Measurements from ENCODE around the gene TMEM52. TPM values are rescaled to one million over a fixed set of nuclear protein-coding genes. Genes with fewer than 3 reads are reported as not detected.

The TMEM52 gene
- total and polyA plus RNA-seq, 2 experiments from 2014 or later: 0.40 TPM; not detected in 1

DNA sequence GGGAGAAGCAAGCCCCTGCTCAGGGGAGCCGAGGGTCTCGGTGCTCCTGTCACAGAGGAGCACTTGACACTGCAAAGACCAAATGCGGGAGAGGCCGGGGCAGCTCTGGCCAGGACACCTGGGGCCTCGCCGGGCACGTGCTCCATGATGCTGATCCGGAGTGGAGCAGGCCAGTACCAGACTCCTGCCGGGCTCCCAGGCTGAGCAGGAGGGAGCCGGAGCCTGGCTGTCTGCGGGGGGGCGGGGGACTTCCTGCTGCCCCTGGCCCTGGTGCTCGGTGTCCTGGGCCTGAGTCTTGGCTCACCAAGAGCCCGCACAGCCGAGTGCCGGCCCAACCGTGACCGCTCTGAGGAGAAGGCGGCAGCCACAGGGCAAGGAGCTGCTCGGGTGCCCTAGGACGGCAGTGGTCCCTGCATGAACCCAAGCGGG, 38.5 kb upstream of the TMEM52 start:
- 74 to 78% methylated on average over 22 of the region's 22 CpGs for WGBS, 2 experiments (ENCODE audit: low coverage in 1 of 2, low lambda C conversion rate in 2 of 2, missing lambda C conversion rate in 2 of 2)
- no peaks in the 10 kb centered on the region for H3F3A ChIP-seq (ENCODE audit: insufficient read depth)
- in situ Hi-C loops (cut with MboI): no loop called here

DNA sequence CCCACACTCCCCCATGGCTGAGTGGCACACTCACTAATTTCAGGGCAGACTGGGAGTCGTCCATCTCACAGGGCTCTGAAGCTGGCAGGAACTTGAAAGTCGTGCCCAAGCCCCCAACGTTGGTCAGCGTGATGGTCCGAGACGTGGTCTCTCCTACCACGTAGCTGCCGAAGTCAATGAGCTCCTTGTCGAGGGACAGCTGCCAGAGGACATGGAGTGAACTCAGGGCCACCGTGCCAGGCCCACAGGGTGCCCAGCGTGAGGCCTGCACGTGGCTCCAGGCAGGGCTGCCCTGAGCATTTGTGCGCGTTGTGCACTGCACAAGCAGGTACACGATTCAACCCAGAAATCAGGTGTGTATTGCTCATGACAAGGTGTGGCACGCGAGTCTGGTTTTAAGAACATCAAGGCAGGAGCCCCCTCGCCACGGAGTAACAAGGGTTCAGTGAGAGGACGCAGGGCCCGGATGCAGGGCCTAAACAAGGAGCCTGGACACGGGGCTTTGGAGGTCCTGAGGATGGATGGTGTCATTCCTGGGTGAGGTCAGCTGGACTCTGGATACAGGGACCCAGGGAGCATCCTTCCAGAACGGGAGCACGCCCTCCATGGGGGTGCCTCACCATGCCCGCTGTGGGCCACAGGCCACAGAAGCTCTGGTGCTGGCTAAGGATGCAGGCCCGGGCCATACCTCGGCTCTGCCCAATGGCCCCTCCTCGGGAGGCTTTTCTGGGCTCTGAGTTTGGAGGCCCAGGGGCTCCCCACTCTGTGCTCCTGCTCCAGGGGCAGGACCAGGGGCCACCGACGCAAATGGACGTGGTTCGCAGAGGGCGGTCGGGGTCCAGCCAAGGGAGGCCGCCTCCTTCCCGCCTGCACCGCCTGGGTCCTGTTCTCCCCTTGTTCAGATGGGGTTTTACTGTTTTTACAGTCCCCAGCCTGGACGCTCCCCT, 37.8 kb upstream of the TMEM52 start:
- Histone ChIP-seq H3K9me3 (ENCODE audit: low read depth) (no peaks in the 10 kb centered on the region), H4K20me1 (ENCODE audit: insufficient read depth) (no peaks in the 10 kb centered on the region), H3K36me3 (ENCODE audit: low read depth) (no peaks in the 10 kb centered on the region), H3K9me2 (ENCODE audit: insufficient read depth) (no peaks in the 10 kb centered on the region), H3K4me3 (no peak overlapping the region), H3K79me2 (ENCODE audit: insufficient read depth) (no peaks in the 10 kb centered on the region), H3K4me2 (ENCODE audit: unreplicated experiment) (no peak overlapping the region), H3K4me1 (ENCODE audit: insufficient read depth) (no peaks in the 10 kb centered on the region), H3K27me3 (replicated peaks; ENCODE audit: insufficient read depth) (peaks cover 23% of the 10 kb centered on the region), H3F3A (ENCODE audit: insufficient read depth) (no peaks in the 10 kb centered on the region), H3K27ac (no peak overlapping the region), H2AFZ (no peak overlapping the region), H3K9ac (no peak overlapping the region)
- WGBS, 2 experiments (ENCODE audit: low coverage in 1 of 2, low lambda C conversion rate in 2 of 2, missing lambda C conversion rate in 2 of 2): 78 to 81% methylated on average over 35 to 38 of the region's 38 CpGs
- TF ChIP-seq EZH2phosphoT487 (IDR thresholded peaks at IDR 0.05; ENCODE audit: insufficient read depth, low read depth) (no peak), EZH2 (IDR thresholded peaks at IDR 0.05; ENCODE audit: insufficient read depth, poor library complexity, severe bottlenecking) (no peak)
- no peak for DNase-seq
- in situ Hi-C loops (cut with MboI): no loop called here

More for the DNA sequence above, 38.5 kb upstream of the TMEM52 start:
- Histone ChIP-seq H3K4me2 (ENCODE audit: unreplicated experiment) (no peak overlapping the region), H3K36me3 (ENCODE audit: low read depth) (no peaks in the 10 kb centered on the region), H3K9ac (no peak overlapping the region), H3K79me2 (ENCODE audit: insufficient read depth) (no peaks in the 10 kb centered on the region), H3K4me1 (ENCODE audit: insufficient read depth) (no peaks in the 10 kb centered on the region), H3K27ac (no peak overlapping the region), H3K9me3 (ENCODE audit: low read depth) (no peaks in the 10 kb centered on the region), H4K20me1 (ENCODE audit: insufficient read depth) (no peaks in the 10 kb centered on the region), H2AFZ (no peak overlapping the region), H3K4me3 (no peak overlapping the region), H3K9me2 (ENCODE audit: insufficient read depth) (no peaks in the 10 kb centered on the region), H3K27me3 (replicated peaks; ENCODE audit: insufficient read depth) (peaks cover 19% of the 10 kb centered on the region)
- DNase-seq: no peak
- TF ChIP-seq EZH2phosphoT487 (IDR thresholded peaks at IDR 0.05; ENCODE audit: insufficient read depth, low read depth): no peak
- TF ChIP-seq EZH2 (IDR thresholded peaks at IDR 0.05; ENCODE audit: insufficient read depth, poor library complexity, severe bottlenecking): no peak

DNA sequence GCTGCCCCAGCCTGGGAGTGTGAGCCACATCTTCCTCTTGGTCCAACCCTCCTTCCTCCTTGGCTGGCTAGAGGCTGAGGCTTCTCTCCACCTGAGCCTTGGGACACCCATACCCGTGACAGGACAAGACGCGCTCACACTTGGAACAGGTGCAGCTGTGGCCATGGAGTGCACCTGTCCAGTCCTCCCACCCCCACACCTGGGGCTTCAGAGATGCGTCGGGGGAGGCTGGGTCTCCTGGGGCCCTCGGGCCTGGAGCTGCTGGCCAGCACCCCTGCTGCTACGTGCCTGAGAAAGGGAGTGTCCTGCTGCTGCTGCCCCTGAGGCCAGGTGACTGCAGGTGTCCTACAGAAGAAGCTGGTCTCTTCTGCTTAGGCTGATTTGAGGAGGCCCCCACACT, 37.0 kb upstream of the TMEM52 start:
- WGBS, 2 experiments (ENCODE audit: low coverage in 1 of 2, low lambda C conversion rate in 2 of 2, missing lambda C conversion rate in 2 of 2): 51 to 61% methylated on average over 7 of the region's 7 CpGs
- no peaks in the 10 kb centered on the region for H3K9me2 ChIP-seq (ENCODE audit: insufficient read depth)
- no peak overlapping the region for H3K4me2 ChIP-seq (ENCODE audit: unreplicated experiment)
- H3K9me3 ChIP-seq (ENCODE audit: low read depth): no peaks in the 10 kb centered on the region
- no peaks in the 10 kb centered on the region for H3K79me2 ChIP-seq (ENCODE audit: insufficient read depth)
- H2AFZ ChIP-seq: no peak overlapping the region
- no peaks in the 10 kb centered on the region for H4K20me1 ChIP-seq (ENCODE audit: insufficient read depth)
- no peaks in the 10 kb centered on the region for H3K36me3 ChIP-seq (ENCODE audit: low read depth)
- no peak overlapping the region for H3K27ac ChIP-seq
- DNase-seq: no peak
- peaks cover 21% of the 10 kb centered on the region for H3K27me3 ChIP-seq (replicated peaks; ENCODE audit: insufficient read depth)
- H3F3A ChIP-seq (ENCODE audit: insufficient read depth): no peaks in the 10 kb centered on the region
- in situ Hi-C loops (cut with MboI): no loop called here
- TF ChIP-seq EZH2phosphoT487 (IDR thresholded peaks at IDR 0.05; ENCODE audit: insufficient read depth, low read depth) (no peak), EZH2 (IDR thresholded peaks at IDR 0.05; ENCODE audit: insufficient read depth, poor library complexity, severe bottlenecking) (no peak)
- no peak overlapping the region for H3K4me3 ChIP-seq
- no peak overlapping the region for H3K9ac ChIP-seq
- no peaks in the 10 kb centered on the region for H3K4me1 ChIP-seq (ENCODE audit: insufficient read depth)

DNA sequence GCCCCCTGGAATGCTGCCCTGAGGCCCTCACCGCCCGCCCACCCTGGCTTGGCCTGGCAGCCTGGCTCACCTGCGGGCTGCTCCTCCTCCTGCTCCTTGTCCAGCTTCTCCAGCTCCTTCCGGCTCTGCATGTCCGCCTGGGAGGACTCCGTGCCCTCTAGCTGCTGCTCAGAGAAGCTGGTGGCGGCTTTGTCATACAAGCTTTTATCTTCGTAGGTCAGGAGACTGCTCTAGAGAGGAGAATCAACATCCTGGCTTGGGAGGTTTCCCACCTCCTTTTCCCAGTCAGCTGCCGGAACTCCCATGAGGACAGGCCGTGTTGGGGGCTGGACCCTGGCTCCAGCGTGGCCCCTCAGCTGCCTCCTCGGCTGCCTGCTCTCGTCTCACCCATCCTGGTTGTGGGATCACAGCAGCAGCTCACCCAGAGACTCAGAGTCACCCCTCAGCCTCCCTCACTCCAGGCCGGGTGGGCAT, 36.6 kb upstream of the TMEM52 start:
- Histone ChIP-seq H2AFZ (no peak overlapping the region), H3K9me3 (ENCODE audit: low read depth) (no peaks in the 10 kb centered on the region), H3K9me2 (ENCODE audit: insufficient read depth) (no peaks in the 10 kb centered on the region), H3F3A (ENCODE audit: insufficient read depth) (no peaks in the 10 kb centered on the region), H3K4me1 (ENCODE audit: insufficient read depth) (no peaks in the 10 kb centered on the region), H3K36me3 (ENCODE audit: low read depth) (no peaks in the 10 kb centered on the region), H3K4me3 (no peak overlapping the region), H3K4me2 (ENCODE audit: unreplicated experiment) (no peak overlapping the region), H3K9ac (no peak overlapping the region), H3K27me3 (replicated peaks; ENCODE audit: insufficient read depth) (peaks cover 21% of the 10 kb centered on the region), H3K79me2 (ENCODE audit: insufficient read depth) (no peaks in the 10 kb centered on the region), H4K20me1 (ENCODE audit: insufficient read depth) (no peaks in the 10 kb centered on the region), H3K27ac (no peak overlapping the region)
- in situ Hi-C loops (cut with MboI): no loop called here
- DNase-seq: no peak
- TF ChIP-seq EZH2 (IDR thresholded peaks at IDR 0.05; ENCODE audit: insufficient read depth, poor library complexity, severe bottlenecking) (no peak), EZH2phosphoT487 (IDR thresholded peaks at IDR 0.05; ENCODE audit: insufficient read depth, low read depth) (no peak)
- 53 to 68% methylated on average over 12 to 14 of the region's 14 CpGs for WGBS, 2 experiments (ENCODE audit: low coverage in 1 of 2, low lambda C conversion rate in 2 of 2, missing lambda C conversion rate in 2 of 2)
